Ishikawa (cell line): ENCODE results near the gene BHMT2.

Experiments used
- CEBPB ChIP-seq: IDR thresholded peaks from 2 replicates; pipeline ENCODE4 v1.6.1; 2012
- CREB1 ChIP-seq: IDR thresholded peaks from 2 replicates; pipeline ENCODE4 v1.6.1; 2012; ENCODE audit warnings: low read depth
- EGR1 ChIP-seq: IDR thresholded peaks from 2 replicates; pipeline ENCODE4 v1.6.1; 2012
- EP300 ChIP-seq: IDR thresholded peaks from 2 replicates; pipeline ENCODE4 v1.6.1; 2012; ENCODE audit warnings: borderline replicate concordance
- FOXM1 ChIP-seq: IDR thresholded peaks from 2 replicates; pipeline ENCODE4 v1.6.1; 2012; ENCODE audit warnings: low read depth, borderline replicate concordance
- NFIC ChIP-seq: IDR thresholded peaks from 2 replicates; pipeline ENCODE4 v1.6.1; 2012
- RAD21 ChIP-seq: IDR thresholded peaks from 2 replicates; pipeline ENCODE4 v1.6.1; 2012; ENCODE audit warnings: low read depth
- TAF1 ChIP-seq: IDR thresholded peaks from 2 replicates; pipeline ENCODE4 v1.6.1; 2012; ENCODE audit warnings: low read depth, mild to moderate bottlenecking
- TCF12 ChIP-seq: IDR thresholded peaks from 2 replicates; pipeline ENCODE4 v1.6.1; 2012; ENCODE audit warnings: low read depth
- TEAD4 ChIP-seq: IDR thresholded peaks from 2 replicates; pipeline ENCODE4 v1.6.1; 2012
- YY1 ChIP-seq: IDR thresholded peaks from 2 replicates; pipeline ENCODE4 v1.6.1; 2012; ENCODE audit warnings: low read depth
- ZBTB7A ChIP-seq: IDR thresholded peaks from 2 replicates; pipeline ENCODE4 v1.6.1; 2012; ENCODE audit warnings: low read depth
- TF ChIP-seq, protein P1 (sequence below): IDR thresholded peaks from 2 replicates; pipeline ENCODE4 v1.6.1; 2012; ENCODE audit warnings: low read depth, mild to moderate bottlenecking
- TF ChIP-seq, protein P2 (sequence below): IDR thresholded peaks from 2 replicates; pipeline ENCODE4 v1.6.1; 2012
- TF ChIP-seq, protein P3 (sequence below): IDR thresholded peaks from 2 replicates; pipeline ENCODE4 v1.6.1; 2012

BHMT2 gene

DNA sequence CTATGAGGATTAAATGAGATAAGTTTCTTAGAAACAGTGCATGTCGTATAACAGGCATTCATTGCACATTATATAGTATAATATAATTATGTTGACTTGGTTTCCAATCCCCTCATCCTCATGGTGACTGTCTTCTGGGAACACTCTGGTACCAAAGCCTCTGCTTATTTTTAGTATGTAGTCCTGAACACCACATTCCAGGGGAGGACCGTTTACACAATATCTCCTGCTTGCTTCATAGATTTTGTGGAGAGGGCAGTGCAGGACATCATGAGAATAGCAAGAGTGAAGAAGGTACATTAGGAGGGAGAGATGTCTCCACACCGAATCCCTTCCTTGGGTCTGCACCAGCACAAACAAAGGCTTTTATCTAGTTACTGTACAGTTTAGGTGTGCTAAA, 21.5 kb downstream of the BHMT2 start:
- no peak for TF ChIP-seq EGR1
- TF ChIP-seq, protein P1, sequence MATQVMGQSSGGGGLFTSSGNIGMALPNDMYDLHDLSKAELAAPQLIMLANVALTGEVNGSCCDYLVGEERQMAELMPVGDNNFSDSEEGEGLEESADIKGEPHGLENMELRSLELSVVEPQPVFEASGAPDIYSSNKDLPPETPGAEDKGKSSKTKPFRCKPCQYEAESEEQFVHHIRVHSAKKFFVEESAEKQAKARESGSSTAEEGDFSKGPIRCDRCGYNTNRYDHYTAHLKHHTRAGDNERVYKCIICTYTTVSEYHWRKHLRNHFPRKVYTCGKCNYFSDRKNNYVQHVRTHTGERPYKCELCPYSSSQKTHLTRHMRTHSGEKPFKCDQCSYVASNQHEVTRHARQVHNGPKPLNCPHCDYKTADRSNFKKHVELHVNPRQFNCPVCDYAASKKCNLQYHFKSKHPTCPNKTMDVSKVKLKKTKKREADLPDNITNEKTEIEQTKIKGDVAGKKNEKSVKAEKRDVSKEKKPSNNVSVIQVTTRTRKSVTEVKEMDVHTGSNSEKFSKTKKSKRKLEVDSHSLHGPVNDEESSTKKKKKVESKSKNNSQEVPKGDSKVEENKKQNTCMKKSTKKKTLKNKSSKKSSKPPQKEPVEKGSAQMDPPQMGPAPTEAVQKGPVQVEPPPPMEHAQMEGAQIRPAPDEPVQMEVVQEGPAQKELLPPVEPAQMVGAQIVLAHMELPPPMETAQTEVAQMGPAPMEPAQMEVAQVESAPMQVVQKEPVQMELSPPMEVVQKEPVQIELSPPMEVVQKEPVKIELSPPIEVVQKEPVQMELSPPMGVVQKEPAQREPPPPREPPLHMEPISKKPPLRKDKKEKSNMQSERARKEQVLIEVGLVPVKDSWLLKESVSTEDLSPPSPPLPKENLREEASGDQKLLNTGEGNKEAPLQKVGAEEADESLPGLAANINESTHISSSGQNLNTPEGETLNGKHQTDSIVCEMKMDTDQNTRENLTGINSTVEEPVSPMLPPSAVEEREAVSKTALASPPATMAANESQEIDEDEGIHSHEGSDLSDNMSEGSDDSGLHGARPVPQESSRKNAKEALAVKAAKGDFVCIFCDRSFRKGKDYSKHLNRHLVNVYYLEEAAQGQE: no peak
- TF ChIP-seq NFIC: no peak
- TF ChIP-seq CREB1: no peak
- TF ChIP-seq FOXM1: no peak
- TF ChIP-seq, protein P2, sequence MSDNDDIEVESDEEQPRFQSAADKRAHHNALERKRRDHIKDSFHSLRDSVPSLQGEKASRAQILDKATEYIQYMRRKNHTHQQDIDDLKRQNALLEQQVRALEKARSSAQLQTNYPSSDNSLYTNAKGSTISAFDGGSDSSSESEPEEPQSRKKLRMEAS: no peak
- no peak for TF ChIP-seq EP300
- TF ChIP-seq YY1: no peak
- TF ChIP-seq, protein P3, sequence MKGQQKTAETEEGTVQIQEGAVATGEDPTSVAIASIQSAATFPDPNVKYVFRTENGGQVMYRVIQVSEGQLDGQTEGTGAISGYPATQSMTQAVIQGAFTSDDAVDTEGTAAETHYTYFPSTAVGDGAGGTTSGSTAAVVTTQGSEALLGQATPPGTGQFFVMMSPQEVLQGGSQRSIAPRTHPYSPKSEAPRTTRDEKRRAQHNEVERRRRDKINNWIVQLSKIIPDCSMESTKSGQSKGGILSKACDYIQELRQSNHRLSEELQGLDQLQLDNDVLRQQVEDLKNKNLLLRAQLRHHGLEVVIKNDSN: no peak
- no peak for TF ChIP-seq CEBPB
- TF ChIP-seq TCF12: no peak
- no peak for TF ChIP-seq TEAD4
- no peak for TF ChIP-seq ZBTB7A
- no peak for TF ChIP-seq RAD21
- TF ChIP-seq TAF1: no peak

DNA sequence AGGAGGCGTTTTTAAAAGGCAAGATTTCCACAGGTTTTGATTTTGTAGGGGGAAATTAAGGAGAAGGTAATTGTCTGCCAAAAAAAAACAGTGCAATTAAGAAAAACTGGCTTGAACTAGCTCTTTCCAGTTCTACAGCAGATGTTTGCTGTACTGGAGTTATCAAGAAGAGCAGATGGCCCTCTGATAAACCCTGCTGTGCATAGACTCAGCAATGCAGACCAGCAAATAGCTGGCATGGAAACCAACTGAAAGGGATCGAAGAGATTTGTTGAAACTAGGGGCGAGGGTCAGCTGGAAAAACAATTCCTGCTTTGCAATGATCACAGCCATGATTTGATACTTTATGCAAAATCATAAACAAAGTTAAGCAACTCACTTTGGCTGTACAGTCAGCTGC, 24.2 kb downstream of the BHMT2 start:
- TF ChIP-seq NFIC (no peak), EP300 (no peak), YY1 (no peak), CREB1 (no peak), EGR1 (no peak), TEAD4 (no peak), TAF1 (no peak), FOXM1 (no peak), RAD21 (no peak), CEBPB (no peak), TCF12 (no peak), ZBTB7A (no peak)
- TF ChIP-seq, protein P3: no peak
- TF ChIP-seq, protein P1: no peak
- TF ChIP-seq, protein P2: no peak

DNA sequence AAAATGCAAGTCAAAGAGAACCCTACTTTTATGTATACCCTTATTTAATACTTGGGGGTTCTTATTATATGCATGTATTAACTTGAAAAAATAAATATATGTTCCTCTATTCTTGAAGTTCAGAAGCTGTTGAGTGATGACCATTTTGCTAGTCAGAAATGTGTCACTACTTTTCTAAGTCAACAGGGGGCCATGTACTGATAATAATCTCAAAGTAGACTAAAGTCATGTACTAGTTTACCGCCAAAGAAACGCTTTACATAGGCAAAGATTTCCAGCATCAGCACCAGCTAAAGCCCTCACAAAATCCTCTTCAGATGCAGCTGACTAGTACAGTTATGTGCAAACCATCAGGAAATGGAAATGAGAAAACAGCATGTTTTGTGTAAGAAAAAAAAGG, 36.3 kb downstream of the BHMT2 start:
- TF ChIP-seq, protein P2: no peak
- TF ChIP-seq CEBPB (no peak), TEAD4 (no peak), RAD21 (no peak), TCF12 (no peak), ZBTB7A (no peak), EP300 (no peak), CREB1 (no peak), NFIC (no peak)

DNA sequence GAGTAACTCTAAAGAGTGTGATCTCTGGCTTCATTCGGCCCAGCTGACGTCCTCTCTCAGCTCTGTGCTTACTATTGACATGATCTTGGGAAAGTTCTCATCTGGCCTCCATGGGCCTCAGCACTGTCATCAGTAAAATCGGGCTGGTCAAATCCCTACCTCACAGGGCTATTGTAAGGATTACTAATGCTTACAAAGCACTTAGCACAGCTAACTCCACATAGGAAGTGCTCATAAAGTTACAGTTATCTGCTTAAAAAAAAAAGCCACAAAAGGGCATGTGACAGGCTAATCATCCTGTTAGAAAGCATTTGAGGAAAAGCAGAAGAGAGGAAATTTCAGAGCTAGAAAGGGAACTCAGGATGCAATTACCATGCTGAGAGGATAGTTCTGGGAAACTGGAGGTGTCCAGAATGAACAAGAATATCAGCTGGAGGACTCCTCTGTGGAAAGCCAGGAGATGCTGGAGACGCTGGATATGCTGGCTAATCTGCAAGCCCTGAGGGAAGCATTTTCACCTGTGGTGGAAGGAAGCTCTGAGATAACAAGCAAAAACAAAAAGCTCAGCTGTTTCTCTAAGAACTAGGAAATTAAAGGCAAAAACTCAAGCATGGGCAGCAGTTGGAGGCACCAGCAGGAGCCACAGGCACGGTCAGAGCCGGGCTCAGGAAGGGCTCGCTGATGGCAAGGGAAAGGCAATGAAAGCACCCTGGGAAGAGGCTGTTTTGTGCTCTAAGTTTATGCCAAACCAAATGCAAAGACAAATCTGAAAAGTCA, 37.6 kb downstream of the BHMT2 start:
- no peak for TF ChIP-seq CEBPB
- TF ChIP-seq, protein P1: no peak
- TF ChIP-seq, protein P2: no peak
- TF ChIP-seq TEAD4: no peak
- no peak for TF ChIP-seq TCF12
